ENCODE measurements around the gene GPI.
A peak's percentile ranks its signal among the peaks of the same experiment; 100 is the strongest.

The GPI gene

DNA sequence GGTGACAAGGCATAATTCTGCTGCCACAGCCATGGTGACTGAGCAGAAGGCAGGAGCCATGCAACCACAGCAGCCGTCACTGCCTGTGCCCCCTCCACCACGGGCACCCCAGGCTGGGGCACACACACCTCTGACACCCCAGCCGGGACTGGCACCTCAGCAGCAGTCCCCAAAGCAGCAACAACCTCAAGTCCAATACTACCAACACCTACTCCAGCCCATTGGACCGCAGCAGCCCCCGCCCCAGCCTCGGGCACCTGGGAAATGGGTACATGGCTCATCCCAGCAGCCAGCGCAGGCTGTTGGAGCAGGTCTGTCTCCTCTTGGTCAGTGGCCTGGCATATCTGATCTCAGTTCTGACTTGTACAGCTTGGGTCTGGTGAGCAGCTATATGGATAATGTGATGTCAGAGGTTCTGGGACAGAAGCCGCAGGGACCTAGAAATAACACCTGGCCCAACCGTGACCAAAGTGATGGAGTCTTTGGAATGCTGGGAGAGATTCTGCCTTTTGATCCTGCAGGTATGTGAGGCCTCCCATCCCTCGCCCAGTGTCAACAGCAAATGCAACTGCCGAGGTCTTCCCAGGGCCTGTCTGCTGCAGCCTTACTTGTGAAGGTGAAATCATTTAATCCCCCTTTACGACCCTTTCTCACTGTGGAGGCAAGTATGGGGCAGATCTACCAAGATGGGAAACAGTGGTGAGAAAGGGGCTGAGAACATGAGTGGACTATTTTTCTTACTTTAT, 22.9 kb upstream of the GPI start:
- DNase-seq = no peak

- DNase-seq = no peak
These were observed 21.2 kb upstream of the GPI start for GRCh38 chr19:34343751-34344150.

DNA sequence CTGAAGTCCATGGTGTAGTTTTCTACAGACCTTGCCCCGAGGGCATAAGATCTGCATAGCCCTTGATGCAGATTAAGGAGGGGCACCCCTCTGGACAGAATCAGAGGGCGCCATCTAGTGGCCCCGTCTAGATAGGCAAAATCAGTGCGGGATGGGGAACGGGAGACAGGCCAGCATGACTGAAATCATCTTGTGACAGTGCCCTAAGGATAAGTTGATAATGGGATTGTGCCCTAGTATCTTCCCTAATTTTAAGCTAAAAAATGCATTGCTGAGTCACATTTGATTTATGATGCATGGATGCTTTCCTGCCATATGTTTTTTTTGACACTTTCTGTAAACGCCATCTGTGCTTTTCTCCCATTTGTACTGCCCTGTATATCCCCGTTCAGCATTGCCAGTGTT, 19.0 kb upstream of the GPI start:
- peak in 54 of 58 donors; percentile 7 to 82 (median 50) for DNase-seq

- DNase-seq = no peak
These were observed 17.3 kb upstream of the GPI start for GRCh38 chr19:34347561-34348165.

- no peak for DNase-seq
These were observed 16.0 kb upstream of the GPI start for GRCh38 chr19:34348899-34349487.

DNA sequence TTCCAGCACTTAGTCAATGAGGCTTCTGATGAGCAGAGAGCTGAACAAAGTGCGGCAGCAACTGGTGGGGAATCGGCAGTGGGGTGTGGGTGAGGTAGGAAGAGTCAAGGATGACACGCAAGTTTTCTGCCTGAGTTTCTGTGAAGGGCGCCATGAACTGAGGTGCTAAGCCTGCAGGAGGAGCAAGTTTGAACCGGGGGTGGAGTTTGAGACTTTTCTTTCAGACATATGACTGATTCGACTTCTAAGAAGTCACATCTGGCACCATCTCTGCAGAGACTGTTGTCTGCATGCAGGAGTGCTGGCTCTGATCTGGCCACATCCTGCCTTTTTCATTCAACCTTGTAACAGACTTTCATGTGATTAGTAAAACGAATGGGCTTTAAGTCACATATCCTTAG, 14.8 kb upstream of the GPI start:
- no peak for DNase-seq

DNA sequence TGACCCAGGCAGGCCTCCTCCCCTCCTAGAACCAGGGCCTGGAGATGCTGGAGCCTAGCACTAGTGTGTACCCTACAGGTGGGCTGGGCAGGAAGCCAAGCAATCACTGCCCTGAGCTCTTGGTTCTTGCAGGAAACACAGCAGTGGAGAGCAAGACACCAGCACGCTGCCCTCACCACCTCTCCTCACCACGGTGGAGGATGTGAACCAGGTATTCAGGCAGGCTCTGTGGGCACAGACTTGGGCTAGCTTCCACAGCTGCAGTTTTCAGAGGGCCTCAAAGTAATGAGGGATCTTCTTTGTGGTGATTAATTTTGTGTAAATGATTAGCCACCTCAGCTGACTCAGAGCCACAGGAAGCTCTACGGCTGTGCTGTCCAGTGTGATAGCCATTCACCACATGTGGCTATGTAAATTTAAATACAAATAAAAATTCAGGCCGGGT, 13.6 kb upstream of the GPI start:
- no peak for DNase-seq

DNA sequence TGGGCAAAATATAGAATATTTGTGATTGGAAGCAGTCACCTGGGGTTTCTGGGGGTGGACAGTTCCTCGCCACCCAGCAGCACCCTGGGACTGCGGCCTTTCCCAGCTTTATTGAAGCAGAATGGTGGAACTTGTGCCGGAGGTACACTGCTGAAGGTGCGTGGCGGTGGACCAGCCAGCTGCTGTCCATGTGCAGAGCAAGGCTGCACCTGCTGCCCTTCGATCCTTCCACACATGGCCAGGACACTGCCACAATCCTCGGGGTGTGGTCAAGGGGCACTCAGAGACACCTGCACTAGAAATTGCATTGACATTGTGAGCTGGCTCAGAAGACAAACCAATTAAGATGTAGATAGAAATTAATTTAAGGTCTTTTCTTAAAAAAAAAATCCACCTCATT, 11.4 kb upstream of the GPI start:
- DNase-seq = no peak

DNA sequence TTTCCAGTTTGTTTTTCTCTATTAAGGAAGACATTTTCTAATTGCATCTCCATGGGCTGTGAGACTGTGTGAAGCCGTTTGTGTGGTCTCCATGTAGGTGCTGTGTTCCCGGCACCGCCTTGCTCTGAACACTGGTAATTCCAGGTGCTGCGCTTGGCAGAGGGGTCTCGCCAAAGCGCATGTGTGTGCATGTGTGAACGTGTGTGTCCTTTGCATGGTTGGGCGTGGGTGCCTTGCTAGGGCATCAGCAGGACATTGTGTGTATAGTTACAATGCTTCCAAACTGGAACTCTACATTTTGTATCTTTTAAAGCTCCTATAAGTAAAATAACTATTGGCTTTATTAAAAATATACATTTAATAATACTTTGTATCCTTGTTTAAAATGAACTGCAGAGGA, 9.8 kb upstream of the GPI start:
- DNase-seq = no peak

DNA sequence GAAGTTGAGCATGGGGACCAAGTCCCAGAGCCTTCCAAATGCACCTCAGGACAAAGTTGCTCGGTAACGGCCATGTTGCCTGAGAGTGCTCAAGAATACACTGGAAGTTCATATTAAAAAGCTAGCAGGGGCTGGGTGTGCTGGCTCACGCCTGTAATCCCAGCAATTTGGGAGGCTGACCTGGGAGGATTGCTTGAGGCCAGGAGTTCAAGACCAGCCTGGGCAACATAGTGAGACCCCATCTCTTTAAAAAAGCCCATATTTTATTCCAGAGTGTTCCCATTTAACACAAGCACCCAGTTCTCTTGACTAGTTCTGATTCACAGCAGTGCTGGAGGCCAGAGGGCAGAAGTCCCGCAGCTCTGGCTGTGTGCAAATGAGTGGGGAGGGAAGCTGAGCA, 8.1 kb upstream of the GPI start:
- DNase-seq = no peak

- DNase-seq = no peak
These were observed 7.6 kb upstream of the GPI start for GRCh38 chr19:34357431-34357830.

- DNase-seq = peak; percentile 50 to 97 (median 90)
These were observed 5.6 kb upstream of the GPI start for GRCh38 chr19:34359140-34359953.

DNA sequence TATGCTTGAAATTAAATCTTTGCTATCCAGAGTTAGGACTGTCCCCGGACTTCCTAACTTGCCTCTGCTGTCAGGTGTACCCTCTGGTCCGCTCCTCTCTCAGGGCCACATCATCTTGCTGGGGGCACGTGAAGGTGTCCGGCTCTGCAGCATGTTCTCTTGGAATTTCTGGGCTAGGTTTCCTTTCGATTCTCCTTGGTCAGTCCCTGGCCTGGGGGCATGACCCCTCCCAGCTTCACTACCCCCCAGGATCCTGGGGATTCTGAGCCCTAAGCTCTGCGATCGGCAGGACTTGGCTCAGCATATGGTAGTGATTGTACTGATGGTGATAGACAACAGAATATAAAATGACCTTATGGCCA, 5.1 kb upstream of the GPI start:
- no peak for DNase-seq

DNA sequence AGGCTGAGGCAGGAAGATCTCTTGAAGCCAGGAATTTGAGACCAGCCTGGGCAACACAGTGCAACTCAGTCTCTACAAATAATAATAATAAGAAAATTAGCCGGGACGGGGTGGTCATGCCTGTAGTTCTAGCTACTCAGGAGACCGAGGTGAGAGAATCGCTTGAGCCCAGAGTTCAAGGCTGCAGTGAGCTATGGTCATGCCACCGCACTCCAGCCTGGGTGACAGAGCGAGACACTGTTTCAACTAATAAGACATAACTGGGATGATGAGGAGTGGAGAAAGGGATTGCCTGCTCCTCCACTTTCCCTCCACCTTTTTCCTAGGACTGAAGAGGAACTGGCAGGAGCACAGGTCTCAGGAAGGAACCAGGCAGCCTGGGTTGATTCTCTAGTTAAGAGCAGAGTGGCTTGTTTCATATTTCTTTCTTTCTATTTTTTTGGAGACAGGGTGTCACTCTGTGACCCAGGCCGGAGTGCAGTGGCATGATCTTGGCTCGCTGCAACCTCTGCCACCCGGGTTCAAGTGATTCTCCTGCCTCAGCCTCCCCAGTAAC, 4.6 kb upstream of the GPI start:
- no peak for DNase-seq

DNA sequence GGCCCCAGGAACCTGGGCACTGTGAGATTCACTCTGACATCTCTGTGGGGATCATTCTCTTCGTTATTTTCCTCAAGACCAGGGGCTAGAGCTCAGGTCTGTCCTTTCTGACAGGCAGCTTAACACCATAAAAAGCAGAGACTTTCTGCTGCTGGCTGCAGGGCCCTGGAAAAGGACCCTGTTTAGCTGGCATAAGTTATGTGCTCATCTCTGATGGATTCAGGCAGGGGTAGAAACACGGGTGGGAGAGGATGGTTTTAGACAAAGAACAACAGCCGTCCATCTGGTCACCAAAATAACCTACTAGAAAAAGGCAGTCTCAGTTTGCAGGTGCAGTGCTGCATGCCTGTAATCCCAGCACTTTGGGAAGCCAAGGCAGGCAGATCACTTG, 2.3 kb upstream of the GPI start:
- DNase-seq = no peak

GRCh38 chr19:34363094-34363493, 1.9 kb upstream of the GPI start:
- no peak for DNase-seq

GRCh38 chr19:34363930-34364329, 1.1 kb upstream of the GPI start:
- no peak for DNase-seq

DNA sequence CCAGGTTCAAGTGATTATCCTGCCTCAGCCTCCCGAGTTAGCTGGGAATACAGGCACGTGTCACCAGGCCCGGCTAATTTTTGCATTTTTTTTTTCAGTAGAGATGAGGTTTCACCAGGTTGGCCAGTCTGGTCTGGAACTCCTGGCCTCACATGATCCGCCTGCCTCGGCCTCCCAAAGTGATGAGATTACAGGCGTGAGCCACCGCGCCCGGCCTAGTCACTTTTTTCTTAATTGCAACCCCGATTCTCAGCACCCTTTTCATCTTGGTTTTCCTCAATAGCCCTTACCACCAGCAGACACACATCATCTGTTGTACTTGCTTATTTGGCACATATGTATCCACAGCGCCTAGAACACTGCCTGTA, 550 bp upstream of the GPI start:
- DNase-seq = peak in 1 of 58 donors; percentile 40

DNA sequence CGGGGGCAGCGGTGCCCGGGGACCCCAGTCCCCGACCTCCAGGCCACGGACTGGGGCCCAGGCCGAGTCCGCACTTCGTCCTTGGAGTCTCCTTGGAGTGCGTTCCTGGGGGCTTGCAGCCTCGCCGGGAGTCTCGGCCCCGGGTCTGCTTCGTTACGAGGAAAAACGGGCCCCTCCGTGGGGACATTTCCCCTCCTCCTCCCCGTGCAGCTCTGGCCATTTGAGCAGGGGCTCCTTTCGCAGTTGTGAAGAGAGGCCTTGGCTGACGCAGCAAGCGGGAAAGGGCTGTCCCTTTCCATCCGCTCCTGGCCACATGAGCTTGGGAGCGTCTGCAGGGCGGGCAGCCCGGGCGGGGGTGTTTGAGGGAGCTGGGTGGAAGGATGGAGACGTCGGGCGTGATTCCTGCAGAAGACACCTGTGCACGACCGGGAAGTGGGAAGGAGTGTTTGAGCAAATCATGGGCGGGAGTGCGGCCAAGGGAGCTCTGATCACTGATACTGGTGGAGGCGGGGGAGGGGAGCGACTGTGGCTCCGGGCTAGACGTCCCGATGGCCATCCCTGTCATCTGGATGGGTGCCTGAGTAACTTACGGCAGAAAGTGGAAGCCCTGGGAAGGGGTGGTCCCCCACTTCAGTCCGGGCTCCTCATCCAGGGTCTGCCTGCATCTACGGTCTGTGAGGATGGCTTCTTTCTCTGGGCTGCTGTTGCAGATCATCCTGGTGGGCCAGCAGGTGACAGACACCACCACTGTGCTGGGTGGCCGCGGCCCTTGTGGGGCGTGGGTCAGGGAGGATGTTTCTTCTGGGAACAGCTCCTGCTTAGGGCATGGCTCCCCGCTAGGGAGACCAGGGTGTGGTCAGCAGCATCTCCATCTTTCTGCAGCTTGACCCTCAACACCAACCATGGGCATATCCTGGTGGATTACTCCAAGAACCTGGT, 736 bp downstream of the GPI start:
- peak in 44 of 58 donors; percentile 6 to 62 (median 30) for DNase-seq

GRCh38 chr19:34366738-34367623, 2.0 kb downstream of the GPI start:
- DNase-seq = no peak
